Measurements from ENCODE around the gene PMPCA. TPM values are rescaled to one million over a fixed set of nuclear protein-coding genes. Genes with fewer than 3 reads are reported as not detected.

The PMPCA gene
- total RNA-seq, 2 experiments from 2014 or later, result 69.2 to 73.7 TPM

DNA sequence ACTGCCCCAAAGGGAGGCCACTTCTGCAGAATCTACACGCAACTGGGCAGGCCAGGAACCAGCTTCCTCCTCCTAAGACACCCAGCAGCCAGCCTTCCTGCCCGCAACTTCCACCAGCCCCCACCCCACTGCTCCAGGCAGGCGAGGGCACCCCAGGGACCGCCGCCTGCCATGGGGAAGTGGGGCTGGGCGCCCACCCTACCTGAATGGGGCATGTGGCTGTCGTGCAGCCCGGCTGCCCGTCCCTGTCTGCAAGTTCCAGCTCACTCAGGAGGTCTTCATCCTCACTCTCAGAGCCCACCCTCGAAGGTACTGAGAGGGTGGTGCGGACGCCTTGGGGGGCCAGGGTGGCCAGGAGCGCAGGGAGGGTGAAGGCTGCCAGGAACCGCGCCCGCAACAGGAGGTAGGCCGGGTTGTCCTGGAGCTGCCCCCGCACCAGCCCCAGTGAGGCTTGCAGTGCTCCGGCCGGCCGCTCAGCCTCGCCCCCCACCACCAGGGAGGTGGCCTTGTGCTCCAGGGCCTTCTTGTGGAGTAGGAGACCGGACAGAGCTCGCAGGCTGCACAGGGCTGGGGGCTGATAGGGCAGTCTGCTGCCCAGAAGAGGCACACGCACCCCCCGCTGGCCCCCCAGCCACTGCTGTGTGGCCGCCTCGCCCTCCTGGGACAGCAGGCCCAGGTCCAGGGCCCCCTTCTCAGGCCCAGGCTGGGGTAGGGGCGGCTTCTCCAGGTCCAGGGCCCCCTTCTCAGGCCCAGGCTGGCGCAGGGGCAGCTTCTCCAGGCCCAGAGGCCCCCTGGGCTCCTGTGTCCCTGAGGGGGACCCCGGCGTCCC is 32.9 kb upstream of the PMPCA start:
- Mint-ChIP-seq H3K27me3 (ENCODE audit: low read depth) (no peaks in the 10 kb centered on the region), H3K36me3 (ENCODE audit: low read depth) (peaks cover 2% of the 10 kb centered on the region), H3K9me3 (no peaks in the 10 kb centered on the region), H3K27ac (no peak overlapping the region), H3K4me1 (ENCODE audit: low read depth) (no peaks in the 10 kb centered on the region), H3K4me3 (no peak overlapping the region)
- no peak for DNase-seq
- intact Hi-C loops (cut with micrococcal nuclease), result no loop called here
- CTCF ChIA-PET, result no interaction called here

DNA sequence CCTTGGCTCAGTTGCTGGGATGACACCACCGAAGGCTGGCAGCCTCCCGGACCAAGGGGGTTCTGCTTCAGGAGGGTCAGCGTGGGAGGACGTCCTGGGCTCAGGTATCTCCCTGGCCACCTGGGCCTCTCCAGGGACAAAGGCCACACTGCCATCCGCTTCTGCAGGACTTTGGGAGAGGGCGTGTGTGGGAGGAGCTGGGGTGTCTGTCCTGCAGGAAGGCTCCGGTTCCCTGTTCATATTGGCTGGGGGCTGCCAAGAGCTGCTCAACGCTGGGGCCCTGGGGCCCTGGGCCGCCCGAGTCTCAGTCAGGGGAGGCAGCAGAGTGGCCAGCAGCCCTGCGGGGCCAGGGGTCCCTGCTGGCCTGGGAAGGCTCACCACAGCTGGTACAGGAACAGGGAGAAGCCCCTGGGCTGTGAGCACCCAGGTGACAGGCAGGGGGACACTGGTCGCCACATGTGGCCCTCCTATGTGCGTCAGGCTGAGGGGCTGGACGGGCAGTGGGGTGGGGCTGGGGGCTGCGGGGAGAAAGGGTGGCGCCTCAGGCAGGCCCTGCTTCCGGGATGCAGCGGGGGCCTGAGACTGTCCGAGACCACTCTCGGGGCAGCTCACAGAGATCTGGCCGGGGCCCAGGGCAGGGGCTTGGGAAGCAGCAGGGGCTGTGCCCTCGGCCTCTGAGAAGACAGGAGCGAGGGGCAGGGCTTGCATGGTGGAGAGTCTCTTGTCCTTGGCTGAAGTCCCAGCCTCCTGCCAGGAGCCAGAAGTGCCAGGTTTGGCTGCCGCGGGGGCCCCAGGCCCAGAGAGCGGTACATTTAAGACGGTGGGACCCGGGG is 32.1 kb upstream of the PMPCA start:
- Mint-ChIP-seq H3K27me3 (ENCODE audit: low read depth) (no peaks in the 10 kb centered on the region), H3K4me3 (no peak overlapping the region), H3K27ac (no peak overlapping the region), H3K9me3 (no peaks in the 10 kb centered on the region), H3K36me3 (ENCODE audit: low read depth) (peaks cover 3% of the 10 kb centered on the region), H3K4me1 (ENCODE audit: low read depth) (no peaks in the 10 kb centered on the region)
- intact Hi-C loops (cut with micrococcal nuclease), result no loop called here
- CTCF ChIA-PET, result no interaction called here
- no peak for DNase-seq

DNA sequence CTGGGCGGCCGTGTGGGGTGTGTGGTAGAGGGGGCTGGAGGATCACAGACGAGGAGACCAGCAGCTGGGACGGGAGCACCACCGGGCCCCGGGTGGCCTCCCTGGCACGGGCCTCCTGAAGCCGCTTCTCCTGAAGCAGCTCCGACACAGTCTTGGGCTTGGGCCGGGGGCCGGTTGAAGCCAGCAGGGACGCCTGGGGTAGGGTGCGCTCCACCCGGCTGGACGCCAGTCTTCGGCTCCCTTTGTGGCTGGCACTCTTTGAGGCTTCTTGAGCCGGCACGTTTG is 31.5 kb upstream of the PMPCA start:
- Mint-ChIP-seq H3K27me3 (ENCODE audit: low read depth) (no peaks in the 10 kb centered on the region), H3K4me3 (no peak overlapping the region), H3K4me1 (ENCODE audit: low read depth) (no peaks in the 10 kb centered on the region), H3K27ac (no peak overlapping the region), H3K36me3 (ENCODE audit: low read depth) (peaks cover 6% of the 10 kb centered on the region), H3K9me3 (no peaks in the 10 kb centered on the region)
- intact Hi-C loops (cut with micrococcal nuclease), result no loop called here
- CTCF ChIA-PET, result no interaction called here
- no peak for DNase-seq

DNA sequence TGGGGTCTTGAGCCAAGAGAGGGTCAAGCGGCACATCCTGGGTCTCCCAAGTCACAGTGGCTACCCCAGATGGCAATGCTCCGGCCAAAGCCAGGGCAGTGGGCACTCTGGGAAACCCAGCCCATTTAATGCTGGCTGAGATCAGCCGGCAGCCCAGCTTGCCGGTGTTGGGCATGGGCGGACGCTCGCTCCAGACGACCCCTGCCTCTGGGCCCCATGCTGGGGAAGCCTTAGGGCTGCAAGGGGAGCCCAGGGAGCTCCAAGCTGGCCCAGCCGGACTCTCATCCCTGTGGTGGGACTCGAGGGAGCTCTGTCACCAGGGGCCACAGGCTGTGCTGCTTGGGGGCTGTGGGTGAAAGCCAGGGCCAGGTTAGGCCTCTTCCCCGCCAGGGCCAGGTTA is 31.1 kb upstream of the PMPCA start:
- CTCF ChIA-PET, result no interaction called here
- no peaks in the 10 kb centered on the region for H3K4me1 Mint-ChIP-seq (ENCODE audit: low read depth)
- no peaks in the 10 kb centered on the region for H3K27me3 Mint-ChIP-seq (ENCODE audit: low read depth)
- no peak overlapping the region for H3K4me3 Mint-ChIP-seq
- H3K36me3 Mint-ChIP-seq (ENCODE audit: low read depth), result peaks cover 6% of the 10 kb centered on the region
- intact Hi-C loops (cut with micrococcal nuclease), result no loop called here
- H3K27ac Mint-ChIP-seq, result no peak overlapping the region
- no peak for DNase-seq
- no peaks in the 10 kb centered on the region for H3K9me3 Mint-ChIP-seq

DNA sequence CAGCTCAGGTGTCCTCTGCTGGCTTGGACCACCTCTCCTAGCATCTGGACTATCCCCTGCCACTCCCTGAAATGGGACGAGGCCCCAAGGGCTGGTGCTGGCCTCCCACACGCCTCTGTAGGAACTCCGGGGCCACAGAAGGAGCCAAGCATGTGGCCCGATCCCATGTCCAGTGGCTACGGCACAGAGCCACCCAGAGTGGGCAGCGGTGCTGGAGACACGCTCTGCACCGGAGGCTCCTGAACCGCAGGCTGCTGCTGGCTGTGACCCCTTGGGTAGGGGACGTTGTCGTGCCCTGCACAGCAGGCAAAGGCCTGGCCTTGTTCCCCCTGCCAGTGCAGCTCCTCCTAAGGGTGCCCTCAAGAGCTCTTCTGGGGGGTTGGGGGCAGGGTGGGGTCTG is 30.6 kb upstream of the PMPCA start:
- CTCF ChIA-PET, result no interaction called here
- no peak for DNase-seq
- H3K36me3 Mint-ChIP-seq (ENCODE audit: low read depth), result peaks cover 9% of the 10 kb centered on the region

DNA sequence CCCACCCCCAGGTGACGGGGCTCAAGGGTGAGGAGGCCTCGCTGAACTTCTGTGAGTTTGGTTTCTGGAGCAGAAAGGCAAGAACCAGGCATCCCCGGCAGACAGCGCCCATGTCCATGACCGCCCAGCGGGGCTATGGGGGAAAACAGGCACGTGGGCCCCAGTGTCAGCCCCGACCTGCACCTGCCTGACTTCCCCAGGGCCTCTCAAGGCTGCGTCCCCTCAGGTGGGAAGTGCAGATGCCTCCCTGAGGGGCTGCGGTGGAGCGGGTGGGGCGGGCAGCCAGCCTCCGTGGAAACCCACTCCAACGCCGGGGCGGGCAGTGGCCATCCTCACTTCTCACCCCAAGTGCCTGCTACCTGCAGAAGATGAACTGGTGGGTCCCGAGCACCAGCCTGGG is 30.1 kb upstream of the PMPCA start:
- no peak overlapping the region for H3K4me3 Mint-ChIP-seq
- H3K27ac Mint-ChIP-seq, result no peak overlapping the region
- no peak for DNase-seq
- peaks cover 10% of the 10 kb centered on the region for H3K36me3 Mint-ChIP-seq (ENCODE audit: low read depth)
- CTCF ChIA-PET, result interaction anchor here (1.1 kb wide), 1 partner anchor 16 kb away, joined by 5 read pairs; no protein-coding TSS in a partner anchor
- no peaks in the 10 kb centered on the region for H3K9me3 Mint-ChIP-seq
- H3K4me1 Mint-ChIP-seq (ENCODE audit: low read depth), result no peaks in the 10 kb centered on the region
- intact Hi-C loops (cut with micrococcal nuclease), result no loop called here
- H3K27me3 Mint-ChIP-seq (ENCODE audit: low read depth), result no peaks in the 10 kb centered on the region

More for the DNA sequence above, 30.6 kb upstream of the PMPCA start:
- H3K27me3 Mint-ChIP-seq (ENCODE audit: low read depth), result no peaks in the 10 kb centered on the region
- H3K4me3 Mint-ChIP-seq, result no peak overlapping the region
- H3K9me3 Mint-ChIP-seq, result no peaks in the 10 kb centered on the region
- intact Hi-C loops (cut with micrococcal nuclease), result no loop called here
- H3K27ac Mint-ChIP-seq, result no peak overlapping the region
- H3K4me1 Mint-ChIP-seq (ENCODE audit: low read depth), result no peaks in the 10 kb centered on the region

DNA sequence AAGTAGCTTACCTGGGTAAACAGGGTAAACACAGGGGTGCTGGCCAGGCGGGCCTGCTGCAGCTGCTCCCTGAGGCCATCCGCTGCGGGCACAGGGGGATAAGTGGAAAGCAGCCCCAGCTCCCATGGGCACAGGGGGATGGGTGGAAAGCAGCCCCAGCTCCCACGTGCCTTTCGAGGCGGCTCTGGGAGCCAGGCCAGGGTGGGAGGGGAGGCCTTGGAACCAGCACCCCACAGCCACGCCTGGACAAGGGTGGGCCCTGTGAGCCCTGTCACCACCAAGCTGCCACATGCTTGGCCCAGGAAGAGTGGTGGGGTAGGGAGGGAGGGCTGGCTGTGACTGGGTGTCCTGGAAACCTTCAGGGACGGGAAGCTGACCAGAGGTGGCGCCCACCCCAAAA is 29.1 kb upstream of the PMPCA start:
- CTCF ChIA-PET, result interaction anchor here (1.1 kb wide), 1 partner anchor 15 kb away, joined by 5 read pairs; no protein-coding TSS in a partner anchor
- Mint-ChIP-seq H3K36me3 (ENCODE audit: low read depth) (peaks cover 19% of the 10 kb centered on the region), H3K4me1 (ENCODE audit: low read depth) (peaks cover 2% of the 10 kb centered on the region), H3K27ac (no peak overlapping the region), H3K27me3 (ENCODE audit: low read depth) (no peaks in the 10 kb centered on the region), H3K9me3 (no peaks in the 10 kb centered on the region), H3K4me3 (no peak overlapping the region)
- no peak for DNase-seq
- intact Hi-C loops (cut with micrococcal nuclease), result no loop called here

DNA sequence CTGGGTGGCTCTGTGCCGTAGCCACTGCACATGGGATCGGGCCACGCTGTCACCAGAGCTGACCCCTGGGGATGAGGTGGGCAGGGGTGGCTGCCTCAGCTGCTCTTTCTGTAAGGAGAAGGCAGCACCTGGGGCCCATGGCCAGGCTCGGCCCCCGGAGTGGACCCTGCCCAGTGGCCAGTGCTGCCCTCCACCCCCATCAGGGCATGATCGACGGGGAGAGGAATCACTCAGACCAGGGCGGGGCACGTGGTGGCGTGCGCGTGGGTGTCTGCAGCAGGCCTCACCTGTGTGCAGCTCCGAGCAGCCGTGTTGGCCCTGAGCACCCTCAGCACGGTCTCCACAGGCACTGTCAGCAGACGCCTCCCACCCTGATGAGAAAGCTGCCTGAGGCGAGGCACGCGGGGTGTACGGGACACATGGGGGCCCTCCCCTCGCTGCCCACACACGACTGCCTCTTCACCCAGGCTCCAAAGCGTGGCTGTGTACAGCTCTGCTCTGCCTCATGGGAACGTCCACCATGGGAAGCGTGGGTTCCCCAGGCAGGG is 28.4 kb upstream of the PMPCA start:
- Mint-ChIP-seq H3K4me3 (no peak overlapping the region), H3K27me3 (ENCODE audit: low read depth) (no peaks in the 10 kb centered on the region), H3K27ac (no peak overlapping the region), H3K4me1 (ENCODE audit: low read depth) (peaks cover 2% of the 10 kb centered on the region), H3K36me3 (ENCODE audit: low read depth) (peaks cover 22% of the 10 kb centered on the region), H3K9me3 (no peaks in the 10 kb centered on the region)
- no peak for DNase-seq
- intact Hi-C loops (cut with micrococcal nuclease), result no loop called here
- CTCF ChIA-PET, result no interaction called here

DNA sequence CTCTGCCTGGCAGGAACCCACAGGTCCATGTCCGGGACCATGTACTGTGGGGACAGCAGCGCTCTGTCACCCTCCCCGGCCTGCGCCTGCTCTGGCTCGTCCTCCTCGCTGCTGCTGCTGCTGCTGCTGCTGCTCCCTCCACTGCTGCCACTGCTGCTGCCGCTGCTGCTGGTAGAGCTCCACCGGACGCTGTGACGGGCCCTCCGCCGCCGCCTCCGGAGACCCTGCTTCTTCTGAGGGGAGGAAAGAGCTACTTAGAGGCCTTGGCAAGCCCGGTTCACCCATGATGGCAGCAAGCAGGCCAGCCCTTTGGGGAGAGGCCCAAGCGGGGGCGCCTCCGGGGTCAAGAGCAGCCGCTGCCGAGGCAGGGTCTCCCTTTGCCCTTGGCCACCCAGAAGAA is 27.0 kb upstream of the PMPCA start:
- no peaks in the 10 kb centered on the region for H3K9me3 Mint-ChIP-seq
- intact Hi-C loops (cut with micrococcal nuclease), result no loop called here
- no peaks in the 10 kb centered on the region for H3K27me3 Mint-ChIP-seq (ENCODE audit: low read depth)
- H3K36me3 Mint-ChIP-seq (ENCODE audit: low read depth), result peaks cover 30% of the 10 kb centered on the region
- CTCF ChIA-PET, result interaction anchor here (0.6 kb wide), 1 partner anchor 133 kb away, joined by 3 read pairs; no protein-coding TSS in a partner anchor
- H3K4me1 Mint-ChIP-seq (ENCODE audit: low read depth), result peaks cover 2% of the 10 kb centered on the region
- no peak overlapping the region for H3K27ac Mint-ChIP-seq
- no peak overlapping the region for H3K4me3 Mint-ChIP-seq
- DNase-seq, result no peak

DNA sequence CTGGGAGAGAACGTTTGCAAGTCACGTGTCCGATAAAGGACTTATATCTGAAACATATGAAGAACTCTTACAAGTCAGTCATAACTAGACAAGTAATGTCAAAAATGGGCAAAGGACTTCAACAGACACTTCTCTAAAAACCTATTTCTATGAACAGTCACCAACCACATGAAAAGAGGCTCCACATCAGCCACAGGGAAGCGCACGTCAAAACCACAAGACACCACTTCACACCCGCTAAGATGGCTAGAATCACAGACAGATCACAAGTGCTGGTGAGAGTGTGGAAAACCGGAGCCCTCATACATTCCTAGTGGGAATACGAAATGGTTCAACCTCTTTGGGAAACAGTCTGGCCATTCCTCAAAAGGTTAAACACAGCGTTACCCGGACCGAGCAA is 25.4 kb upstream of the PMPCA start:
- CTCF ChIA-PET, result interaction anchor here (0.8 kb wide), 1 partner anchor 22 kb away, joined by 3 read pairs; no protein-coding TSS in a partner anchor
- no peaks in the 10 kb centered on the region for H3K9me3 Mint-ChIP-seq
- no peaks in the 10 kb centered on the region for H3K27me3 Mint-ChIP-seq (ENCODE audit: low read depth)
- no peak overlapping the region for H3K27ac Mint-ChIP-seq
- intact Hi-C loops (cut with micrococcal nuclease), result no loop called here
- H3K4me1 Mint-ChIP-seq (ENCODE audit: low read depth), result peaks cover 2% of the 10 kb centered on the region
- peaks cover 36% of the 10 kb centered on the region for H3K36me3 Mint-ChIP-seq (ENCODE audit: low read depth)
- H3K4me3 Mint-ChIP-seq, result no peak overlapping the region
- DNase-seq, result no peak

DNA sequence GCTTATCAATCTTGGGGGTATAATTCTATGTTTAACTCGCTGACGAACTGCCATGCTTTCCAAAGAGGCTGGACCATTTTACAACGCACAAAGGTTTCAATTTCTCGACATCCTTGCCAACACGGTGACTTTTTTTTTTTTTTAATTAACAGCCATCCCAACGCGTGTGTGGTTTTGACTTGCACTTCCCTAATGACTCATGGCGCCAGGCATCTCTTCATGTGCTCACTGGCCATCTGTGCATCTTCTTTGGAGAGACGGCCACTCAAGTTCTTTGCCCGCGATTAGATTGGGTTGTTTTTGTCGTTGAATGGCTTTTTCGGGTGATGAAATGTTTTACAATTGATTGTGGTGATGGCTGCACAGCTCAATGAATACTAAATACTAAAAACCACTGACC is 24.4 kb upstream of the PMPCA start:
- DNase-seq, result no peak
- intact Hi-C loops (cut with micrococcal nuclease), result no loop called here
- H3K9me3 Mint-ChIP-seq, result no peaks in the 10 kb centered on the region
- no peak overlapping the region for H3K27ac Mint-ChIP-seq
- peaks cover 2% of the 10 kb centered on the region for H3K4me1 Mint-ChIP-seq (ENCODE audit: low read depth)
- no peak overlapping the region for H3K4me3 Mint-ChIP-seq
- CTCF ChIA-PET, result no interaction called here
- no peaks in the 10 kb centered on the region for H3K27me3 Mint-ChIP-seq (ENCODE audit: low read depth)
- peaks cover 36% of the 10 kb centered on the region for H3K36me3 Mint-ChIP-seq (ENCODE audit: low read depth)

DNA sequence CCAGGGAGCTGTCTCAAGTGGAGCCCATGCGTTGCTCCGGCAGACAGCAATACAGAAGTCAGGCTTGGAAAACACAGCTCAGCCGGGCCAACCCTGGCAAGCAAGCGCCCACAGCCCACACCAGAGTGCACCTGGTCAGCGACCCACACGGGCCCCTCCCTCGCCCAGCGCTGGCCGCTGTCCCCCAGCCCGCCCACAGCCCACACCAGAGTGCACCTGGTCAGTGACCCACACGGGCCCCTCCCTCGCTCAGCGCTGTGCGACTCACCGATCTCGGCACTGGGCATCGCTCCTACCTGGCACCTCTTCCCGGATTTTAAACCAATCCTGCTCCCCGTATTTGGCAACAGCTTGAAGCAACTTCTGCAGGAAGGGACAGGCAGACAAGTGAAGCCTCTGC is 23.2 kb upstream of the PMPCA start:
- no peaks in the 10 kb centered on the region for H3K9me3 Mint-ChIP-seq
- no peak for DNase-seq
- no peaks in the 10 kb centered on the region for H3K27me3 Mint-ChIP-seq (ENCODE audit: low read depth)
- peaks cover 40% of the 10 kb centered on the region for H3K36me3 Mint-ChIP-seq (ENCODE audit: low read depth)
- peaks cover 2% of the 10 kb centered on the region for H3K4me1 Mint-ChIP-seq (ENCODE audit: low read depth)
- intact Hi-C loops (cut with micrococcal nuclease), result no loop called here
- H3K27ac Mint-ChIP-seq, result no peak overlapping the region
- no peak overlapping the region for H3K4me3 Mint-ChIP-seq
- CTCF ChIA-PET, result no interaction called here
